HG02943 (cell line): ENCODE measurements around the gene KLHL10.
"Not testable (repeated sequence)": the region's sequence is repeated elsewhere in the genome, so short reads cannot be mapped to it uniquely, and the experiment has no call there.

ENCODE experiments used
- ATAC-seq: cut with Tn5 transposase; IDR thresholded peaks from one replicate; pipeline ENCODE4 v1.9.1; 2021; ENCODE audit warnings: mild to moderate bottlenecking, low read depth, moderate library complexity; ENCODE audit not compliant: unreplicated experiment

The KLHL10 gene

DNA sequence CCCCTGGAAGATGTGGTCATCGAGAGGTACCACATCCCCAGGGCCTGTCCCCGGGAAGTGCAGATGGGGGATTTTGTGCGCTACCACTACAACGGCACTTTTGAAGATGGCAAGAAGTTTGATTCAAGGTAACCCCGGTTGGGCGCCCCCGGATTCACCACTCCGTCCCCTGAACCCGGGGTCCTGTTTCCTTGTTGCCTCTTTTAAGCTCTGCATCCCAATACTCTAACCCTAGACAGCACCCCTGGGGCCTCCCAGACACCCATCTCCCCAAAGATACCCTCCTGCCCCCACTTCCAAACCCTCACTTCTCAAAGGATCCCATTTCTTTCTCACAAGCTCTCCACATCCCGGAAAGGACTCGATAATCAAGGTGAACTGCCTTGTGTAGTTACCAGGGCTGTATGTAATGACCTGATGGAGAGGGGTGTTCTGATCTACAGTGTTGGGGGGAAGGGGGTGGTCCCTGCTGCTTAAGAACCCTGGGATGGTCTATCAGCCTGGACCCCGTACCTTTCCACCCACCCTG is 24.4 kb upstream of the KLHL10 start:
- no peak for ATAC-seq

- no peak for ATAC-seq
These were observed 23.9 kb upstream of the KLHL10 start for GRCh38 chr17:41813699-41814124.

DNA sequence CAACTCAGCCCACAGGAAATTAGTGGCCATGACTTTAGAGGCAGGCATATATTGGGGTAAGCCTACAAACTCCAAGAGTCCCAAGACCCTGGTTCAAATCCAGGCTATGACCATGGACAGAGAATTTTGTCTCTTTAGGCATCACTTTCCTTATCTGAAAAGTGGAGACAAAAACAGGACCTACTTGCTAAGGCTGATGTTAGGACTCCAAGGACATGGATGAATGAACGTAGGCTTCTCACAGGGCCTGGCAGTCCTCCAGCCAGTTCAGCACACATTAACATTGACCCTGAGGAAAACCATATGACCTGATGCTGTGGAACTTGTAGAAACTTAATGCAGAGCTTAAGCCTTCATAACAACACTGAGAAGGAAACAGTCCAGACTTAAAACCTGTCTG is 23.4 kb upstream of the KLHL10 start:
- ATAC-seq: no peak

DNA sequence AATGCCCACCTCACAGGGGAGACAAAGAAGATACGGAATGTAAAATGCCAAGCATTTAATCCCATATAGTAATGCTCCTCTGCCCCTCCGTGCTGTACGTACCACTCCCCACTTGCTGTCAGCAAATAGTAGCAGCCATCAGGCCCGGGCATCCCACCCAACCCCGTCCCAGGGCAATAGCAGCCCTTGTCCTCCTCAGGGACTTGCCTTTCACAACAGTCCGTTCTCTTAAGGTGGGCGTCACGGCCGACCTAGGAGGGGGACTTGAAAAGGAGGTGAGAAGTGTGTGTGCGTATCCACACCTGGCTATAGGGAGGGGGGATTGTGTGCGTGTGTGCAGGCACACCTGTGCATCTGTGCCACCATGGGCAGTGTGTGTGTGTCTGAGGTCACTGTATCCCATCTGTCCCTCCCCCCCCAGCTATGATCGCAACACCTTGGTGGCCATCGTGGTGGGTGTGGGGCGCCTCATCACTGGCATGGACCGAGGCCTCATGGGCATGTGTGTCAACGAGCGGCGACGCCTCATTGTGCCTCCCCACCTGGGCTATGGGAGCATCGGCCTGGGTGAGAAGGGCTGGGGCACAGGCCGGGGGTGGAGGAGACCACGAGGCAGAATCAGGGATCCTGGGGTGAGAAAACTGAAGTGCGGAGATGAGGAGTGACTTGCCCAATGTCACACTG is 20.8 kb upstream of the KLHL10 start:
- ATAC-seq: no peak

GRCh38 chr17:41818024-41818423 is 19.6 kb upstream of the KLHL10 start:
- ATAC-seq: no peak

DNA sequence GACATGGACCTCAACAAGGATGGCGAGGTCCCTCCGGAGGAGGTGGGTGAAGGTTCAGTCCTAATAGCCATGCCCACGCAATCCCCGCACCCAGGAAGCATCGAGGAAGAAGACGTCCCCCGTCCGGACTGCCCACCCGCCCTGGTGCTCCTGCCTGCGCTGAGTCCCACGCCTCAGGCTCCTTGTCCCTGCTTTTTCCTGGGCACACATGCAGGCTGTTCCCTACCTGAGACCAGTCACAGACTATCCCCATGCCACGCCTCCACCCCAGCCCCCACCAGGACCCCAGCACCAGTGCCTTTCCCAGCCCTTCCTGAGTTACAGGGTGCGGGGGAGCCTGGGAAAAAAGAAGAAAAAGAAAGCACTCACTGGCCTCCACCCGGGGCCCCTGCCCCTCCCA is 15.8 kb upstream of the KLHL10 start:
- ATAC-seq: no peak

- ATAC-seq: no peak
These were observed 15.1 kb upstream of the KLHL10 start for GRCh38 chr17:41822216-41823140.

- ATAC-seq: no peak
These were observed 14.5 kb upstream of the KLHL10 start for GRCh38 chr17:41823141-41823524.

- no peak for ATAC-seq
These were observed 14.0 kb upstream of the KLHL10 start for GRCh38 chr17:41823580-41823979.

- no peak for ATAC-seq
These were observed 13.5 kb upstream of the KLHL10 start for GRCh38 chr17:41824086-41824485.

DNA sequence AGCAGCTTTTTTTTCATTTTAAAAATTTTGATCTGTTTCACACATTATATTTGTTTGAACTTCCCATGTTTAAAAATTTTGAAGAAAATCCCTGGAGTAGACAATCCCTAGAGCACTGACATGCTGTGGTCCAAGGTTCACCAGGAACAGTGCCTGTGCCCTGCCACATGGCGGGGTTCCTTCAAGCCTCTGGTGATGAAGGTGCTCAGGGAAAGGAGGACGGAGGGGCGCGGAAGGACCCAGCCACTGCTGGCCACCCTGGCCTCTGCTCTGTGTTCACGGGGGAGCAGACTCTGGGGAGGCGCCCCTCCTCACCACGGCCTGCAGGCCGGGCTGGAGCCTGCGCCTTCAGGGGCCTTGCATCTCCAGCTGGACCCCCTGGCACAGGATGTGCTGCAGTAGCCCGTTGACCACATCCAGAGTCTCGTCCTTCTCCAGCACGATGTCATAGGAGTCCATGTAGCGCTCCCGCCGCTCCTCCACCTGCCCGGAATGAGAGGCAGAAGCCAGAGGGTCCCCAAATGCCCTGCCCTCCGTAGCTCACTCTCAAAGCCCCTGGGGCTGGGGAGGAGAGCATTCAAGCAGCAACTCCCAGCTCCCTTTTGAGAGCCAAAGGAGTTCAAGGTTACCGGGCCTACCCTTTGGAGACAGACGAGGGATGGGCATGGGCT is 12.3 kb upstream of the KLHL10 start:
- no peak for ATAC-seq

DNA sequence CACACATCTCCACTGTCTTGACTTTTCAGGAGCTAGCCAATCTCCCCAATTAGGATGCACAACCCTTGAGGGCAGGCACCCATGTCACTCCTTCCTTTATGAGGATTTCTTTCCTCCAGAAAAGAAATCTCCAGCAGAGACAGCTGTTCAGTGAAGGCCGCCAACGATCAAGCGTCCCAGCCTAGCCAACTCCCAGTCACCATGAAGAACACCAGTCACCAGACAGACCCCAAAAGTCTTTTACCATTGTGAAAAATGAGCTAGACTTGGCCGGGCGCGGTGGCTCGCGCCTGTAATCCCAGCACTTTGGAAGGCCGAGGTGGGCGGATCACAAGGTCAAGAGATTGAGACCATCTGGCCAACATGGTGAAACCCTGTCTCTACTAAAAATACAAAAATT is 7.7 kb upstream of the KLHL10 start:
- ATAC-seq: not testable (repeated sequence)

- ATAC-seq: no peak
These were observed 2.3 kb upstream of the KLHL10 start for GRCh38 chr17:41835214-41835799.

- ATAC-seq: no peak
These were observed 1.6 kb upstream of the KLHL10 start, which contains the start of gene NT5C3B for GRCh38 chr17:41835800-41836549. NT5C3B (minus strand) TSS chr17:41836232; CDS start chr17:41836193, 39 bp downstream.

DNA sequence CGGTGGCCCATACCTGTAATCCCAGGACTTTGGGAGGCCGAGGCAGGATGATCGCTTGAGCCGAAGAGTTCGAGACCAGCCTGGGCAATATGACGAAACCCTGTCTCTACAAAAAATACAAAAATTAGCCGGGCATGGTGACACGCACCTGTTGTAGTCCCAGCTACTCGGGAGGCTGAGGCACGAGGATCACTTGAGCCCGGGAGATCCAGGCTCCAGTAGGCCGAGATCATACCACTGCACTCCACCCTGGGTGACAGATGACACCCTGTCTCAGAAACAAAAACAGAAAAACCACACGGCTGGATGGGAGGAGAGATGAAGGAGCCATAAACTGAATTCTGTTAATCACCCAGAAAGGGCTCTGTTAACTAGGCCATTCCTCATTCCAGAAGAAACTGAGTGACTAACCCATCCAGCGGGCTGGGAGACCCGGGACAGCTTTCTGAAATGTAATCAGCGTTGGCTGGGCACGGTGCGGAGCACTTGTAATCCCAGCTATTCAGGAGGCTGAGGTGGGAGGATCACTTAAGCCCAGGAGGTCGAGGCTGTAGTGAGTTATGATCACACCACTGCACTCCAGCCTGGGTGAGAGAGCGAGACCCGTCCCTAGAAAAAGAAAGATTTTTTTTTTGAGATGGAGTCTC is 952 bp upstream of the KLHL10 start:
- ATAC-seq: no peak

DNA sequence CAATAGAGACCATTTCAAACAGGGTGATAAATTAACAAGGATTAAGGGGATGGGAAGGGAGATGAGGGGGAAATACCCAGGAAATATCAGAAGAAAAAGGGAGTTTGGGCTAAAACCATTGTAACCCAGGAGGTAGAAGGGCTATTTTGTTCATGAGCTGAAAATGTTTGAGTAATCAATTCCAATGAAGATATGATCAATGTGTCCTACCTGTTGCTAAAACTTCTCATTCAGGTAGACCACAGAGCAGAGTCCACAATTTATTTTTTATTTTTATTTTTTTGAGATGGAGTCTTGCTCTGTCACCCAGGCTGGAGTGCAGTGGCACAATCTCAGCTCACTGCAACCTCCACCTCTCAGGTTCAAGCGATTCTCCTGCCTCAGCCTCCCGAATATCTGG is 1.8 kb downstream of the KLHL10 start:
- ATAC-seq: not testable (repeated sequence)

GRCh38 chr17:41840781-41841180 is 3.2 kb downstream of the KLHL10 start:
- ATAC-seq: not testable (repeated sequence)

GRCh38 chr17:41844971-41845370 is 7.3 kb downstream of the KLHL10 start:
- no peak for ATAC-seq

DNA sequence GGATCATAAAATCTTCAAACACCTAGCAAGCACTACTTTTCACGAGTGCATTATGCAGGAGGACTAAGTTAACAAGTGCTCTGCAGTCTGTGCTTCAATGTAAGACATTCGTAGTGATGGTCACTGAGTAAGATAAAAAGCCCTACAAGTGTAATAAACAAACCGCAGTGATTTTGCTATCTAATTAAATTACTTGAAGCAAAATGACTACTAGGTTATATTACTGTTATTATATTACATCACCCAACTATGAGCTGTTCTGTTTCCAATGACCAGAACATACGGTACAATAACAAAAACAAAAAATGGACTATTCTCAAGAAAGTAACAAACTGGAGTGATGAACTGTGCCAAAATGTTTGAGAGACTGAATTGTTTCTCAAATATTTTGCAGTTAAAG is 11.2 kb downstream of the KLHL10 start:
- no peak for ATAC-seq
